H4 (cell line): ENCODE measurements around the gene MTMR3. TPM values are rescaled to one million over a fixed set of nuclear protein-coding genes. Genes with fewer than 3 reads are reported as not detected.

ENCODE experiments used
- DNase-seq: peaks from one replicate; pipeline ENCODE4 v3.0.0-alpha.2; 2015; ENCODE audit warnings: low spot score
- total RNA-seq: library from RNA; depleted of rRNA; stranded (reverse); fragments of >200 nt; shearing (Covaris generic); gene quantifications from 2 replicates; pipeline ENCODE4 v1.2.3, GENCODE V29; 2014

The MTMR3 gene
- total RNA-seq, 1 experiment from 2014 or later: 5.7 TPM

DNA sequence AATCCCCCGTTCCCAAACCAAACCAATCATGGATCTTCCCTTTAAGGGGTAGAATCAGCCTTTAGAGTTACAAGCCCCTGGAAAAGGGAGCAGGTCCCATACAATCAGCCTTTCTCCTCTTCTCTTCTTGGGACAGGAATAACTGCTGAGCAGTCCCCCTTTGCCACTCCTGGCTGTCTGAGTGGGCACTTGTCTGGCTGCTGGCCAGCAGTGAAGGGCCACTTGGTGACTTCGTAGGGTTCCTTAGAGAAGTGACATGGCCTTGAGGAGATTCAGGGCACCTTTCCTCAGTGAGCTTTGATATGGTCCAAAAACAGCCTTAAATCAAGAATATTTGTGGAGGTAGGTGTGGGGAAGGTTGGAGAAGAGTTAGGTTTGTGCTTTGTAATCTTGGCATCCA lies 143.8 kb downstream of the MTMR3 start:
- no peak for DNase-seq

DNA sequence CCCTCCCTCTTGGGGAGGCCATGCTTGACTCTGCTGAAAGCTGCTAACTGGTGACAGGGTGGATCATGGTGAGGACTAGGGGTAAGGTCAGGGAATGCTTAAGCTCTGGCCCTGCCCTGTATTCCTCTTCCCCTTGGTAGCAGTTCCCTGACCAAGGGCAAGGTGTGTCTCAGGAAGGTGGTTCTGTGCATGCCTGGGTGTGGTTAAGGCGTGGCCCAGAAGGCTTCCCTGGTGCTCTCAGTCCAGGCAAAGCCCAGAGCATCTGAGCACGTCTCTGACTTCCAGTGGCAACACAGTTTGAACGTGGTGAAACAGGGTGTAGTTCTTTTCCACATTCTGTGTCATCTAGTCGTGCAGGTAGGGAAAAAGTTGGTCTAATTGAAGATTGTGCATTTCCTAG lies 144.2 kb downstream of the MTMR3 start:
- no peak for DNase-seq

DNA sequence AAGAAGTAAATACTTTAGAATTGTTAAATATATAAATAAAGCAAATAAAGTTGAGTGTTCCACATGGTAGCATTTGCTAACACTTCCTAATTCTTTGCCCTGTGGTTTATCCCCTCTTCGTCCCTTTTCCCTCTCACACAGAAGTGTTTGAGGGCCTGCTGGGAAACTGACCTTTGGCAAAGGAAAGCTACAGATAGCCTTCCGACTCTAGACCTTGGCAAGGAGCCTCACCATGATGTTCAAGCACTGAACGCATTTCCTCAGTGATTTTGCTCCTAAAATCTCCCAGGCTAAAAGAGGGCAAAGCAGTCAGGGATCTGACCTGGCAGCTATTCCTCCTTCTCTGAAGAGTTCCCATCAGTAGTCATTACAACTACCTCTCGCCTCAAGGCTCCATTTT lies 144.8 kb downstream of the MTMR3 start:
- DNase-seq: no peak

DNA sequence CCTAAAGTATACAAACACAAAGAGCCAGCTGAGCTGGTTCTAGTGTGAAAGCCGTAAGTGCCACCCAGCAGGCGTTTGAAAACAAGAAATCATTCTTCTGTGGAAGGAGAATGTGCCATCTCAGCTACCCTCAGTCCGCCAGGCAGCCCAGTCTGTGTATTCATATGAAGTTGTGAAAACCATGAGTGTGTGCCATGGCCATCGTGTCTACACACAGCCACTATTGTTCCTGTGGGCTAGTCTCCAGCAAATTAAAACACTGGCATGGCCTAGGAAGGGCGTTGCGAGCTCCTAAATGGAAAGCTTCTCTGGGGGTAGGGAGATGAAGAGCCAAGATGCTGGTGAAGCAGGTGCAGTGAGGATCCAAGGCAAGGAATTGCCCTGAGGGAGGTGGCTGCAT lies 145.8 kb downstream of the MTMR3 start:
- no peak for DNase-seq

DNA sequence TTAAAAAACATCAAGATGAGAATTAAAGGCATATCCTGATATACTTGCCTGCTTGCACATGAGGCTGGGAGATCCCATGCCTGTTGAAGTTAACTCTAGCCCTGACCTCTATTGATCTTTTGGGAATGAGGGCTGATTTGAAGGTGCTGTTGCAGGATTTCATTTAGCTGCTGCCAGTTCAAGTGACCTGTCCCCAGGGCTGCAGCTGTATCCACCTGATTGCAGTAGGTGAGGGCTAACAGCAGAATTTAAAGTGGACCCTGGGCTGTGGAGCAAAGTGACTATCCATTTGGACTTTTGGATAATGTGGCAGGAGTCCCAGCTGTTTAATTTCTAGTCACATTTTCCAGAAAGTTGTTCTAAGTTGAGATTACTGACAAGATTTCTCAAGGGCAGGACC lies 146.5 kb downstream of the MTMR3 start:
- no peak for DNase-seq

DNA sequence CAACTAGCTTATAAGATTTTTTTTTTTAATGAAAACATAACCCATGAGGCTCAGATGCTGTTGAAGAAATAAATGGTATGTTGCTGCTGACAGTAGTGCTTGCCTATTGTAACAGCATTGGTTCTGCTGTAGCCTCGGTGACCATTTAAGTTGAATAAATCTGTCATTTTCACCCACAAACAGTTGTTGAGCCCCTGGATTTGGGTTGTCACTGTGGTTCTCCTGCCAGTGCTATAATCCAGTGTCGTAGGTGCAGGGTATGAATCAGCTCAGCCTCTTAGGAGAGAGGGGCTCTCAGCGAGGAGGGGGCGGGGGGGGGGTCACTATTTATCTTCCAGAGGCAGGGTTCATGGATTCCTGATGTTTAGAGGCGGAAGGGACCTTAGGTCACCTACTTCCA lies 147.4 kb downstream of the MTMR3 start:
- DNase-seq: no peak

DNA sequence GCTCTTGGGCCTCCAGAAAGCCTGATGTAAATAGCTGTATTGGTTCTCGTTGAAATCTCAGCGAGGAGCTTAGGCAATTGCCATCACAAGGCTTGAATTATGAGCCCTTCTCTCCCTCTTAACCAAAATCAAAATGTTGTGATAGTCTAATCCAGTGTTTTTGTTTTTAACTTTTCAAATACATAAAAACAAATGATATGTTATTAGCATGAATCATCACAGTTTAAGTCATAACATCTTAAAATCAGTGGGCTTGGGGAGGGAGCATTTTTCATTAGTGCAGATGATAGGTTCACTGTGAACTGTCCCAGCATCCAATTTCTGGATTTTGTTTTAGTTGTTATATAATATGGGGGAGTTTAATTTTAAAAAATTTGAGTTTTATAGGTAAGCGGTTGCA lies 148.4 kb downstream of the MTMR3 start:
- DNase-seq: no peak

DNA sequence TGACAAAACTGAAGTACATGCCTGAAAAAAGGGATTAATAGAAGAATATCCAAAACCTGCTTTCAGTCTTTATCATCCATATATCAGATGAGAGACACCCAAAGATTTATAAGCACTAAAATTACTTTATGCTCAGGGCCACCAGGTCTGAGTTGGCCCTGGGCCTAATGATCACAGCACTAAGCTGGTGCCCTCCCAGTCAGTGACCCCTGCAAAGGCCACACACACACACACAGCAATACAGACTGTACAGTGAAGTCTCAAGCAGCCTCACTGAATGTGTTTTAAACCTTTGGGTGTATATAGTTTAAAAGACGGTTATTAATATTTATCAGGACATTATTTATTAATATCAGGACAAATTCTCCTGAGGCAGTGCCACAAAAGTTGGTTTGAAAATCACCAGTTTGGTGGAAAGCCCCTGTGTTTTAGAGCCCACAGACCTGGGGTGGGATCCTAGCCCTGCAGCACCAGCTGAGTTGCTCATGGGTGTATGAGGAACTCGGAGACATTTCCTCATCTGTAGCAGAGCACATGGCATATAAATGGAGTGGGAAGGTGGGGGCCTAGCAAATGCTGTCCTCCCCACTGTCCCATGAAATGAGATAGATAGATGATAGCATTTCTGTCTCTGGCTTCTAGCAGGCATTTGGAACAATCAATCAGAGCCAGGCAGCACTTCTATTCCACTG lies 148.9 kb downstream of the MTMR3 start:
- no peak for DNase-seq

DNA sequence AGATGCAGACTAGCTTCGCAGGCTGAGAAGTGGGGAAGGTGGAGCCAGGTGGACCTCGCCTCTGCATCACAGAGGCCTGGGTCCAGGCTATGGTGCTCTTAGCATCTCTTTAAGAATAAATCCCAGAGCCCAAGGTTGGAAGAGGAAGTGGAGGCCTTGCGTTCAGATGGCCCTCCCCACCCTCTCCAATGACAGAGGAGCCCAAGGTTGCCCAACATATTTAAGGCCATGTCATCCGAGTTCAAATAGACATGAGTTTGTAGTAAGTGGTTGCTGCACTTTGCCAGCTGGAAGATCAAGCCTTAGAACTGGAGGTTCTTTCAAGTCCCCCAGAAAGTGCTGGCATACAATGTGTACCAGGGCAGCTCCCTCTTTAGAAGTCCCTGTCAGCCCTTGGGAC lies 150.2 kb downstream of the MTMR3 start:
- DNase-seq: no peak

DNA sequence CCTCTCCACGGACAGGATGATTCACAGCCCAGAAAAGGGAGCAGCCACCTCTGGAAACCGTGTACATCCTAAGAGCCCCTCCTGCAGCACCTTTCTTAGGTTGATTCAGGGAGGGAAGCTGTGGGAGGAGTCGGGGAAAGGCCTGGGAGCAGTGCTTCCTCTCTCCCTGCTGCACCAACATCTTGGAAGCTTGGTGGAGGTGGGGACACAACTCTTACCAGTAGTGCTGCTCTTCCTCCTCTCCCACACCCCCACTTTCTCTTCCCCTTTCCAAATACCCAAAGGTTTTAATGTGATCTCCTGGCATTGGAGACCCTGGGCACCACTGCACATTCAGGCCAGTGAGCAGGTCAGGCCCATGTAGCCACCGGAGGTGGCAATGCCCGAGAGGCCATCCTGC lies 150.9 kb downstream of the MTMR3 start:
- DNase-seq: no peak

DNA sequence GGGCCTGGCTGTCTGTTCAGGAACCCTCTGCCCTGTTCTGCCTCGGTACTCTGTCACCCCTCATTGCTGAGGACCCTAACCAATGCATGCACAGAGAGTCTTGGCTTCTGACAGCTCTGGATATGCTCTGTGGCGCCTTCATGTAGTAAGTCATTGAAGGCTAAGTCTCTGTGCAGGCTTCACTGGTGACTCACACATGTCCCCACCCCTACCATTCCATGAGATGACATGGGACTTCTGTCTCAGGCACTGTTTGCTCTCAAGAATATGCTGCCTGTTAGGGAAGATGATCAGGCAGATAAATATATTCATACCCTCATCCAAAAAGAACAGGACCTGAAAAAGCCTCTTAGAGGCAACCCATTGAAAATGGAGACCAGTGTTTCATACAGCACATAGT lies 153.7 kb downstream of the MTMR3 start:
- no peak for DNase-seq

DNA sequence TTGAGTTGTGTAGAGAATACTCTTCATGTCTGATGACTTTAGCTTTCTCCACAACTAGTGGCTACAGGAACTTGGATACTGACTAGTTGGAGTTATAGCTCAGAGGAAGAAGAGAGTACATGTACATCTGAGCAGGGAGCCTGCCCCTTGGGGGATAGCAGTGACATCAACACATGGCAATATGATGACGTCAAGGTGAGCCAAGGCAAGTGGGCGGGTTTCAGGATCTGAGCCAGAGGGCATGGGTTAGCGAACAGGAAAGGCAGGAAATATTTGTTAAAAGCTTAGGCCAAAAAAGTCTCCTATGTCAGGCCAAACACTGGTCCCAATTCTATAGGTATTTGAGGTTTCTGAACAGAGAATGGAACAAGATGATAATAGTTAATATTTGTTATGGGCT lies 155.2 kb downstream of the MTMR3 start:
- no peak for DNase-seq

DNA sequence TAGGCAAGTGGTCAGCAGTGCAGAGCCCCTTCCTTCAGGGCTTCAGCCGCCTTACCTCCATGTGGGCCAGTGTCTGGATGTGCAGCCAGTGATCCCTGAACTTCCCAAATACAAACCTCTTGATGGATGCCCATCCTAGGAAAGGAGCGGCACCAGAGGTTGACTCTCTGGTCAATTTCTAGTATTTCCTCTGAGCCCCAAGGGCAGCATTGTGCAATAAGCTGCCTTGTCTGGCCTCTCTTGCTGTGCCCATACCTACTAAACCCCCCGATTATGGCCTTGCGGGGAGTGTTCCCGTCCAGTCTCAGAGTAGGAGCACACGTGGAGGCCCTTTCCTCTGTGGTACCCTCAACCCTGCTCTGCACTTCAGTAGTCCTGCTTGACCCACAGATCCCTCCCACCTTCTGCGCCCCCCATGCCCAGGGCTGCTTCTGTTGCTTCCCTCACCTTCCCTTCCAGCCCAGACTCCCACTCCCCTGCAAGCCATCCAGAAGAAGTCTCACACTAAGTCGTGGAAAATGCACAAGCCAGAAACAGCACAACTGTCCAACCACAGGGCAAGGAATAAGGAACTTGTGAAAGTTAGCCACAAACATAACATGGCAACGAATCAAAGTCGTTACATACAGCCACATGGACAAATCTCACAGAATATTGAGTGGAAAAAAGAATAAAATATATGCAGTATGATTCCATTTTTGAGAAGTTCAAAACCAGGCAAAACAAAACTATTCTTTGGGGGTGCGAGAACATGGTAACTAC lies 157.7 kb downstream of the MTMR3 start:
- DNase-seq: no peak

DNA sequence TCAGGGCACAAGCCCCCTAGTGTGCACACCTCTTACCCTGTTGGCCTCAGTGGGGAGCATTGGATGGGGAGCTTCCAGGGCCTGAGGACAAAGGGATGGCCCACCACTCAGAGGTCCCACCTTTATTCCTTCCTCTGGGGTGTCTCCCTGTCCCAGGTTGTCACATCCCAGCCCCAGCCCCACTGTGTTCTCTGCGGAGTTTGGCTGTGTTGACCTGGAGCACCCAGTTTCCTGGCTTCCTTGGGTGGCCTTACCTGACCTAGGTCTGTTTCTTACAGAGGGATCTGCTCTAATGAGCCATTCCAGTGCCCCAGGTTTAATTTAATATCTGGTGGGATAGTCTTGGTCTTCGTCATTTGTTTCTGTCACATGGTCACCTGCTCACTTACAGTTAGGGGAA lies 158.5 kb downstream of the MTMR3 start:
- DNase-seq: no peak

DNA sequence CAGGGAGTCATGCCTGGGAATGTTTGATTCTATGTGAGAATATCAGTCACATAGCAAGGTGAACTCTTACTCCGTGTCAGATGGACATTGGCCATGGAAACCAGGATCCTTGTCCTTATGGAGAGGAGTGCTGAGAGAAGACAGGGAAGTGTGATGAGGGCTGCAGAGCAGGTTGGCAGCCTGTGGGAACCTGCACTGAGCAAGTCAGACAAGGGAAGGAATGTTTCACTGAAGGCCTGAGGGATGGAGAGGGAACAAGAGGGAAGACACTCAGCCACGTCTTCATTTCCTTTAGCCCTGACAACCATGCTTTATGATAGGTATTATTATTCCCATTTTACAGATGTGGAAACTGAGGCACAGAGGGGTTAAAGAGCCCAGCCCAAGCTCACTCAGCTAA lies 158.9 kb downstream of the MTMR3 start:
- DNase-seq: no peak

DNA sequence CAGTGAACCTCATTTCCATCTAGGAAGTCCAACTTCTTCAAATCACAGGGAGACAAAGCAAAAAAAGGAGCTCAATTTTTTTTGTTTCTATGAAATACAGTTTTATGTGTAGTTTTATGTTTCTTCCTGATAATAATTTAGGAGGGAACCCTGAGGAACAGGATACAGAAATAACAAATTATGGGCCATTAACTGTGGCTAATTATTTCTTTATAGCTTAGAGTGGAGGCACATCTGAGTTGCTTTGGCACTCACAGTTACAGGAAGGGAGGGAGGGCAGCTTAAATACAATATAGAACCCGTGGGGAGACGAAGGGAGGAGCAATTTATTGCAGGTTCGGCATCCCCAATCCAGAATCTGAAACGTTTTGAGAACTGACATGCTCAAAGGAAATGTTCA lies 160.2 kb downstream of the MTMR3 start:
- no peak for DNase-seq

DNA sequence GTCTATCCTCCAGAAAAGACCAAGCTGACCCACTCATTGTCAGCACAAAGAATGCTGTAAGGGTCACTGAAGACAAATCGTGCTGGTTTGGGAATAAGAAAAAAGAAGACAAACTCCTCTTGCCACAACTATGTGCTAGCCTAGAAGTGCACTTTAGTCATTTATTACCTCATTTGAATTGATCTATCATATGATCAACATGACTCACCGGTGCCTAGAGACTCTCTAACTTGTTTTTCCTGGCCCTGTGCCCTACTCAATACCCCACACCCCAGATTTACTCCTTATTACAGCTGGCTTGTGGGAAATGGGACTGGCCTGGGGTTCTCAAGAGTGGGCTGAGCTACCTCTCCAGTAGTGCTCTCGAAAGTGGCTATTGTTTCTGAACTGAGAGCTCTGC lies 161.4 kb downstream of the MTMR3 start:
- DNase-seq: no peak

DNA sequence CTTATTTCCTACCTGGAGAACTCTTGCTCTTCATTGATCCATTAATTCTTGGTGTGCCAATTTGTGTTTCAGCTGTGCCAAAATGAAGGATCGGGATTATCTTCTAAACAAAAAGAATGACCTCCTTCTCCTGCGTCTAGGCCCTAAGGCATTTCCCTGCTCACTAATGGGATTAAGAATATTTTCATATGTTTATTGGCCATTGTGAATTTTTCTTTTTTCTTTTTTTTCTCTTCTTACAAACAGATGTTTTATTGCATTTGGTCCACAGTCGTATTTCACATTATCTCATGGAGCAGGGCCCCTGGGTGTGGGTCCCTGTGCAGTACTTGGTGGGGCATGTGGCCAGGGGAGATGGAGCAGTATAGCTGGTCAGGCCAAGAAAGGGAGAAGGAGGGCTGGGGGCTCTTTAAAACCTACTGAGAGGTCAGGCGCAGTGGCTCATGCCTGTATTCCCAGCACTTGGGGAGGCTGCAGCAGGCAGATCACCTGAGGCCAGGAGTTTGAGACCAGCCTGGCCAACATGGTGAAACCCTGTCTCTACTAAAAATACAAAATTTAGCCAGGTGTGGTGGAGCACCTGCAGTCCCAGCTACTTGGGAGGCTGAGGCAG lies 162.0 kb downstream of the MTMR3 start:
- DNase-seq: no peak

DNA sequence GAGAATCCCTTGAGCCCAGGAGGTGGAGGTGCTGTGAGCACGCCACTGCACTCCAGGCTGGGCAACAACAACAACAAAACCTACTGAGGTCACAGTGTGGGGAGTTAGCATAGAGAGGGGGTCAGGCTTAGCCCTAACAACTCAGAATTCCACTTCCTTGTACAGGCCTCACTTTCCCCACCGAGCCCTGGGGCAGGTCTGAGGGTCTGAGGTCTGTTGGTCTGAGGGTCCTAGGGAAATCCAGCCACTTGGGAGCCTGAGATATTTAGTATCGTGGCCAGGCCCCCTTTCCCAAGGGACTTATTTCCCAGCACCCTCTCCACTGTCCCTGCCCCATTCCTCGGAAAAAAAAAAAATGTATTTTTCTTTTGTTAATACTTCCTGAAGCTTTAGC lies 162.5 kb downstream of the MTMR3 start:
- DNase-seq: no peak

DNA sequence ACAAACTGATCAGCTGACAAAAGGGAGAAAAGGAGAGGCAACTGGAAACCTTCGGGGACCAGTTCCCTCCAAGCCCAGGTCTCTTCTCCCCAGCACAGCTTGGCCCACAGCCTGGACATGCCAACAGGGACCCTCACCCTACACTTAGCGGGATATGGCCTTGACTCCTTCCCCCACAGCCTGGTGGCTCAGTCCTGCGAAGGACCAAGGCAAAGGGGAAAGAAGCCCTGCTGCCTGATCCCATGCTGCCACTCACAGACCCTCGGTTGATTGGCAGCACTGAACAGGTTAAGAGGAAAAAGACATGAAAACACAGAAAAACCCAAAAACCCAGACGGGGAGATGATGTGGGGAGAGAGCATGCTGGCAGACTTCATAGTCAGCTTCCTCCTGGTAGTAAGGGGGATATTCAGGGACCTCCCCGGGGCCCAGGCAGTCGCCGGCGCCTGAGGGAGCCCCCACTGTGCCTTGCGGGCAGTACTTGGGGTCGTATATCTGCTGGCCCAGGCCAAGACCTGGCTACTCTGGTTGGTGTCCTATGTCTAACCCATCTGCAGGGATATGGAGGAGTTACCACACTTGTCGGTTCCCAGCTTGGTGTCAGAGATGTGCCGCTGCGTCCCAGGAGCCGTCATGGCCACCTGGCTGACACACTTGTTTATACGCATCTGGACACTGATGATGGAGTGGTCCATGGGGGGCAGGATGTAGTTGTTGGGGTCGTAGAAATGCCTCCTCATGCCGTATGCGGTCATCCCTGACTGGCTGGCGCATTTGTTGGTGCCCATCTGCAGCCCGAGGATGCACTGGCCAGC lies 163.1 kb downstream of the MTMR3 start:
- DNase-seq: no peak

DNA sequence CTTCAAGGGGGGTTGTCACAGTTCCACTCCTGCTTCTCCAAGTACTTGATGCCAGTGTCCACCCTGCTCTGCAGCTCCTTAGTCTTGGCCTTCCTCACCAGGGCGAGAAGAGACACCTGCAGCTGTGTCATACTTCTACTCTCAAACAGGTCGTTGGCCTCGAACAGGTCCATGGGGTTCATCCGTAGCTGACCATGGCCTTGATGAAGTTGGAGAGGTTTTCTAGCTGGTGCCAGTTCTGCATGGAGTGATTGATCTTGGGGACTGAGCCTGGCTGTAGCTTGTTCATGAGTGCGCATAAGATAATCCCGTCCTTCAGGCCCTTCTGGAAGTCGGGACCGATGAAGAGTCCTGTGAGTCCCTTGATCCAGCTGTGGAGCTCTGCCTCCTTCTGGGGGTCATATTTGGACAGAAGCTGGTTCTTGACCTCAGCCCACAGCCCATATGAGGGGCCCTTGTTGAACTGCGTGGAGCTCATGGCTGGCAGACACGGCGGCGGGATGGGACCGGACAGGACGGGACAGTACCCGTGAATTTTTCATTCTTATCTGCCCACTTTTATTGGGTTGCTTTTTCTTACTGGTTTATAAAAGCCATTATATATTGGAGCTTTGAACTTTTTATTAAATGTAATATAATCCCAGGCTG lies 163.9 kb downstream of the MTMR3 start:
- DNase-seq: no peak

DNA sequence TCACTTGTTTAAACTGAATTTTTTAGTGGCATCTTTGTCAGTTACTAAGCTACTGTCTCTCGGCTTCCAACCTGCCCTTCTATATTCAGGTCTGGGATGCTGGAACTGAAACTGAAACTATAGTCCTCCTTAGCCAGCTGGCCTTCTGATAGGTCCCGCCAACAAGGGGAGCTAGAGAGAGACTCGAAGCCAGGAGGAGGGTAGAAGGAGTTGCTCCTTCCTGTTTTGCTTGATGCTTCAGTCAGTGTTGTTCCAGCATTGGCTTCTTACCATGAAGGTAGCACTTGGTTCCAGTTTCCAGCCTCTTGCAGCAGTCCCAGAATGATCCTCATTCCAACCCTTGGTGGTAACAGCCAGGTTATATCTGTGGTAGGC lies 164.4 kb downstream of the MTMR3 start:
- peak; percentile 66 for DNase-seq
